GM21367 (cell line): Measurements from ENCODE around the gene SENP7.
A peak's percentile ranks its signal among the peaks of the same experiment; 100 is the strongest.
"Not testable (repeated sequence)": the region's sequence is repeated elsewhere in the genome, so short reads cannot be mapped to it uniquely, and the experiment has no call there.

Experiments used
- ATAC-seq: cut with Tn5 transposase; IDR thresholded peaks from one replicate; pipeline ENCODE4 v1.9.1; 2021; ENCODE audit not compliant: unreplicated experiment

The SENP7 gene

GRCh38 chr3:101529816-101530685 lies 17.0 kb upstream of the SENP7 start:
- ATAC-seq, result no peak

DNA sequence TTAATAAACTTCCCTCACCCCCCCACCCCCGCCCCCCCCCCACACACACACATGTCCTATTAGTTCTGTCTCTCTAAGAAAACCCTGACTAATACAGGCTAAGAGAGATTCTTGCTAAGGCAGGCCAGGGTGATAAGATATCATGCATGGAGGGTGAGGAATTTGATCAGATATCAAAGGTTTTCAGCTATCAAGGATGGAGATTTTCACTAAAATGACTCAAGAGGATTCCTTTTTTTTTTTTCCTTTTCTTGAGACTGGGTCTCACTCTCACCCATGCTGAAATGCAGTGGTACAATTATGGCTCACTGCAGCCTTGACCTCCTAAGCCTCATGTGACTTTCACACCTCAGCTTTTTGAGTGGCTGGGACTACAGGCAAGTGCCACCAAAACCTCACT lies 14.9 kb upstream of the SENP7 start:
- ATAC-seq, result no peak

DNA sequence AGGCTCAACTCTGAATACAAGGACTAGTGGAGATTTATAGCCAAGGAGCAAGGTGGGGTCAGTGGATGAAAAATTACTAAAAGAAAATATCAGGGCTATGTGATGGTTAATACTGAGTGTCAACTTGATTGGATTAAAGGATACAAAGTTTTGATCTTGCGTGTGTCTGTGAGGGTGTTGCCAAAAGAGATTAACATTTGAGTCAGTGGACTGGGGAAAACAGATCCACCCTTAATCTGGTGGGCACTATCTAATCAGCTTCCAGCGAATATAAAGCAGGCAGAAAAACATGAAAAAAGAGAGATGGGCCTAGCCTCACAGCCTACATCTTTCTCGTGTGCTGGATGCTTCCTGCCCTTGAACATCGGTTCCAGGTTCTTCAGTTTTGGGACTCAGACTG lies 14.4 kb upstream of the SENP7 start:
- no peak for ATAC-seq

- ATAC-seq, result no peak
Observed at GRCh38 chr3:101521211-101521701, 8.2 kb upstream of the SENP7 start.

GRCh38 chr3:101519685-101520365 lies 6.8 kb upstream of the SENP7 start:
- no peak for ATAC-seq

DNA sequence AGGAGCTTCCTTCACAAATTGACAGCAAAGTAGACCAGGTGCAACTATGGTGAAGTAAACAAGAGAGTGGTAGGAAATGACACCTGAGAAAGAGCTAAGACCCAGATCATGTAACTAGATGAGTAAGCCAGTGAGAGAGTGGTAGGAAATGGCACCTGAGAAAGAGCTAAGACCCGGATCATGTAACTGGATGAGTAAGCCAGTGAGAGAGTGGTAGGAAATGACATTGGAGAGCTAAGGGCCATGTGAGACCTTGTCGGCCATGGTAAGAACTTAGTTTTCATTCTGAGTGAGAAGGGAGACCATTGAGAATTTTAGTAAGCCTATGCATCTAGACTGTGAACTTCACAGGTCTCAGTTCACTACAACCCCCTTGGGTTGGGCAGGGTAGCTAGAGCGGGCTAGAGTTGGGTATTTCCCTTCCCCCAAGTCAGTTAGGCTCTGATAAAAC lies 5.4 kb upstream of the SENP7 start:
- peak; percentile 97 for ATAC-seq

DNA sequence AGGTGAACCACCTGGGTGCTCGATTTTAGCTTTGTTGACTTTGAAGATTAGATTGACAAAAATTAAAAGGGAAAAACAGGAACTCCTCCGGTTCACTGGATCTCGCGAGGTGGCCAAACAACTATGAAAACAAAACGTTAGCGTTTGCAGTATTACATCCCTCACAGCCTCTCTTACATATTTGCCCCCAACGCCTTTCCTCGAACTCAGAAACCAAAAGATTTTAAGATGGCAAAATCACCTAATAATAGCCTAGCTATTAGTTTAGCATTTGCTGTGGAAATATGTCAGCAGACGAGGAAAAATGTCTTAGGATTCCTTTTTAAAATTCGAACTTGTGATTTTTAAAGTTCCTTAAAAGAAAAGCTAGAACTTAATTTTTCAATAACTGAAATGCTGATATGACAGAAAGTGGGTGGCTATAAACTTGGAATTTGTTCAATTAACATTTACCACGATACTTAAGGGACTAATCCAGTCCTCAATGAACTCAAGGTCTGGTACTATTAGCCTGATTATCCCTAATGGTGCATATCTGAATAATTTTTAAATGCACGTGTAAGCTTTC lies 491 bp upstream of the SENP7 start:
- peak; percentile 31 for ATAC-seq

GRCh38 chr3:101512396-101512645 lies 691 bp downstream of the SENP7 start:
- peak; percentile 33 for ATAC-seq

- no peak for ATAC-seq
Observed at GRCh38 chr3:101509811-101510210, 3.2 kb downstream of the SENP7 start.

GRCh38 chr3:101509281-101509680 lies 3.7 kb downstream of the SENP7 start:
- ATAC-seq, result no peak

- ATAC-seq, result no peak
Observed at GRCh38 chr3:101501783-101502182, 11.2 kb downstream of the SENP7 start.

DNA sequence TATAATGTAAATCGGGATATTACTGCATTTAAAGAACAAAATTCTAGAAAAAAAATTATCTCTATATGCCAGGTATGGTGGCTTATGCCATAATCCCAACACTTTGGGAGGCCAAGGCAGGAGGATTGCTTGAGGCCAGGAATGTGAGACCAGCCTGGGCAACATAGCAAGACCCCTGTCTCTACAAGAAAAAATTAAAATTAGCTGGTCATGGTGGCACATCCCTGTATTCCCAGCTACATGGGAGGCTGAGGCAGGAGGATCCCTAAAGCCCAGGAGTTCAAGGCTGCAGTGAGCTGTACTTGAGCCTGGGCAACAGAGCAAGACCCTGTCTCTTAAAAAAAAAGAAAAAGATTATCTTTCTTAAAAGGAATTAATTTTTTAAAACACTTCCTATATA lies 12.8 kb downstream of the SENP7 start:
- ATAC-seq, result no peak

GRCh38 chr3:101497803-101498202 lies 15.2 kb downstream of the SENP7 start:
- no peak for ATAC-seq

GRCh38 chr3:101495552-101495951 lies 17.5 kb downstream of the SENP7 start:
- ATAC-seq, result no peak

GRCh38 chr3:101484805-101485620 lies 28.0 kb downstream of the SENP7 start:
- no peak for ATAC-seq

DNA sequence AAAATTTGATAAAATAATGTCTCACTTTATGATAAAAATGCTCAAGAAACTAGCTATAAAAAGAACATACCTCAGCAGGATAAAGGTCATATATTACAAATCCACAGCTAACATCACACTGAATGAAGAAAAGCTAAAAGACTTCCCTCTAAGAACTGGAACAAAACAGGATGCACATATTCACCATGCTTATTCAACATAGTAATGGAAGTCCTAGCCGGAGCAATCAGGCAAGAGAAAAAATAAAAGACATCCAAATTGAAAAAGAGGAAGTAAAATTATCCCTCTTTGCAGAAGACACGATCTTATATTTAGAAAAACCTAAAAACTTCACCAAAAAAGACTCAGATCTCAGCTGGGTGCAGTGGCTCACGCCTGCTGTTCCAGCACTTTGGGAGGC lies 34.0 kb downstream of the SENP7 start:
- ATAC-seq, result no peak

DNA sequence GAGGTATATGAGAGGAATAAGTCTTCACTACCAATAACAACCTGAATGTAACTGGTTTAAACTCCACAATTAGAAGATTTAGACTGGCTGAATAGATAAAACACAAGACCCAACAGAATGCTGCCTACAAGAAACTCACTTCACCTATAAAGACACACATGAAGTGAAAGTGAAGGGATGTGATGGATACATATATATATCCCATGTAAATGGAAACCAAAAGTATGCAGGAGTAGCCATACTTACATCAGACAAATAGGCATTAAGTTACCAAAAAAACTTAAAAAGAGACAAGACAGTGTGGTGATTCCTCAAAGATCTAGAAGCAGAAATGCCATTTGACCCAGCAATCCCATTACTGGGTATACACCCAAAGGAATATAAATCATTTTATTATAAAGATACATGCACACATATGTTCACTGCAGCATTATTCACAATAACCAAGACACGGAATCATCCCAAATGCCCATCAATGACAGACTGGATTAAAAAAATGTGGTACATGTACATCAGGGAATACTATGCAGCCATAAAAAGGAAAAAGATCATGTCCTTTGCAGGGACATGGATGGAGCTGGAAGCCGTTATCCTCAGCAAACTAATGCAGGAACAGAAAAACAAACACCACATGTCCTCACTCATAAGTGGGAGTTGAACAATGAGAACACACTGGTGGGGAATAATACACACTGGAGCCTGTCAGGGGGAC lies 38.0 kb downstream of the SENP7 start:
- ATAC-seq, result not testable (repeated sequence)

DNA sequence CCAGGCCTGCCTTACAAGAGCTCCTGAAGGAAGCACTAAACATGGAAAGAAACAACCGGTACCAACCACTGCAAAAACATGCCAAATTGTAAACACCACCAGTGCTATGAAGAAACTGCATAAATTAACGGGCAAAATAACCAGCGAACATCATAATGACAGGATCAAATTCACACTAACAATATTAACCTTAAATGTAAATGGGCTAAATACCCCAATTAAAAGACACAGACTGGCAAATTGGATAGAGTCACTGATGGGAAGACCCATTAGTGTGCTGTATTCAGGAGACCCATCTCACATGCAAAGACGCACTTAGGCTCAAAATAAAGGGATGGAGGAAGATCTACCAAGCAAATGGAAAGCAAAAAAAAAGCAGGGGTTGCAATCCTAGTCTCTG lies 44.3 kb downstream of the SENP7 start:
- not testable (repeated sequence) for ATAC-seq

GRCh38 chr3:101467310-101467663 lies 45.7 kb downstream of the SENP7 start:
- ATAC-seq, result not testable (repeated sequence)

DNA sequence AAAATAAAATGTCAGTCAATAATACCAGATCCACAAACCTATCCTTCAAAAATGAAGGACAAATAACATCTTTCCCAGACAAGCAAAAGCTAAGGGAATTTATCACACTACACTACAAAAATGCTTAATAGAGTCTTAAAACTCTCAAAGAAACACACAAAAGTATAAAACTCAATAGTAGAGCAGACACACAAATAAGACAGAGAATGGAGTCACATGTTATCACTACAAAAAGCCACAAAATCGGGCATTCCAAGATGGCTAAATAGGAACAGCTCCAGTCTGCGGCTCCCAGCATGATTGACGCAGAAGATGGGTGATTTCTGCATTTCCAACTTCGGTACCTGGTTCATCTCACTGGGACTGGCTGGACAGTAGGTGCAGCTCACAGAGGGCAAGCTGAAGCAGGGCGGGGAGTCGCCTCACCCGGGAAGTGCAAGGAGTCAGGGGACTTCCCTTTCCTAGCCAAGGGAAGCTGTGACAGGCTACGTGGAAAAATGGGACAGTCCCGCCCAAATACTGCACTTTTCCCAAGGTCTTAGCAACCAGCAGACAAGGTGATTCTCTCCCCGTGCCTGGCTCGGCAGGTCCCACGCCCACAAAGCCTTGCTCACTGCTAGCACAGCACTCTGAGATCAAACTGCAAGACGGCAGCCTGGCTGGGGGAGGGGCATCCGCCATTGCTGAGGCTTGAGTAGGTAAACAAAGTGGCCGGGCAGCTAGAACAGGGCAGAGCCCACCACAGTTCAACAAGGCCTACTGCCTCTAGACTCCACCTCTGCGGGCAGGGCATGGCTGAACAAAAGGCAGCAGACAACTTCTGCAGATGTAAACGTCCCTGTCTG lies 46.3 kb downstream of the SENP7 start:
- no peak for ATAC-seq
